Raji (cell line): ENCODE measurements around the gene KIFC3.

Source experiments
- POLR2A ChIP-seq: IDR thresholded peaks from 2 replicates; pipeline ENCODE4 v1.6.1; 2011; ENCODE audit warnings: low read depth, low read length, control low read depth; ENCODE audit not compliant: insufficient read depth

Gene KIFC3

GRCh38 chr16:57809276-57810196 is 7.2 kb upstream of the KIFC3 start:
- TF ChIP-seq POLR2A = no peak

GRCh38 chr16:57808589-57809228 is 6.4 kb upstream of the KIFC3 start:
- no peak for TF ChIP-seq POLR2A

GRCh38 chr16:57807968-57808528 is 5.8 kb upstream of the KIFC3 start:
- TF ChIP-seq POLR2A = no peak

- no peak for TF ChIP-seq POLR2A
These were observed 5.1 kb upstream of the KIFC3 start for GRCh38 chr16:57807252-57807967.

- TF ChIP-seq POLR2A = no peak
These were observed 2.9 kb upstream of the KIFC3 start for GRCh38 chr16:57805176-57805575.

GRCh38 chr16:57804111-57804837 is 2.0 kb upstream of the KIFC3 start:
- no peak for TF ChIP-seq POLR2A

GRCh38 chr16:57803134-57803990 is 1.1 kb upstream of the KIFC3 start:
- TF ChIP-seq POLR2A = no peak

GRCh38 chr16:57801809-57802340 is 416 bp downstream of the KIFC3 start:
- TF ChIP-seq POLR2A = no peak

- no peak for TF ChIP-seq POLR2A
These were observed 1.0 kb downstream of the KIFC3 start for GRCh38 chr16:57801098-57801808.

GRCh38 chr16:57800200-57801097 is 1.8 kb downstream of the KIFC3 start:
- TF ChIP-seq POLR2A = no peak

- no peak for TF ChIP-seq POLR2A
These were observed 2.6 kb downstream of the KIFC3 start for GRCh38 chr16:57799600-57800199.
